Right cardiac atrium (tissue), 5 donors: Measurements from ENCODE around the gene ZXDB. TPM values are rescaled to one million over a fixed set of nuclear protein-coding genes. Genes with fewer than 3 reads are reported as not detected.

Source experiments
- polyA plus RNA-seq: library from polyadenylated mRNA; stranded (reverse); fragments of 200-250 nt; gene quantifications from one replicate; pipeline ENCODE4 v1.2.3, GENCODE V29; 2013
- total RNA-seq, 4 donors: library from RNA; stranded (reverse); fragmentation: NEBNext Ultra II Directional; extraction: Animal tissue kit (Norgen Biotek cat#: 25700); gene quantifications; one replicate each; pipeline ENCODE4 v1.2.1, GENCODE V29; 2021
- donor health status: healthy with polysubstance abuse.
- donor health status: DM: no; HTN: yes; CAD: no.
- donor health status: DM: no; HTN: no; CAD: no.
- donor health status: DM: no; HTN: yes; CAD: no; lungs with severe emphysema.
- donor health status: DM: yes; HTN: yes; CAD: no.

ZXDB gene
- total and polyA plus RNA-seq, 5 donors = 2.2 to 5.5 (median 5.3) TPM

Other genes with a start within 250 kb of the ZXDB start
- gene NLRP2B, start 88.2 kb downstream of the ZXDB start, total RNA-seq = not detected
- gene NLRP2B, start 88.2 kb downstream of the ZXDB start, polyA plus RNA-seq = 0.02 TPM